DND-41 (cell line): Measurements from ENCODE around the gene PLP2.

Experiments
- CTCF ChIP-seq: IDR thresholded peaks from 2 replicates; pipeline ENCODE4 v1.5.1; 2012; ENCODE audit warnings: borderline replicate concordance, low read length, moderate library complexity, mild to moderate bottlenecking; ENCODE audit not compliant: poor library complexity, severe bottlenecking; ENCODE audit errors: extremely low read depth
- EZH2 ChIP-seq: IDR thresholded peaks from 3 replicates; pipeline ENCODE4 v1.6.1; 2012; ENCODE audit warnings: borderline replicate concordance, low read depth, mild to moderate bottlenecking, moderate library complexity, low read length, inconsistent platforms; ENCODE audit not compliant: severe bottlenecking

- TF ChIP-seq CTCF, result no peak
- TF ChIP-seq EZH2, result no peak
Observed at GRCh38 chrX:49153467-49153866, 18.2 kb upstream of the PLP2 start.
